Naive B cell (primary cell): ENCODE results near the gene PEX12. TPM values are rescaled to one million over a fixed set of nuclear protein-coding genes. Genes with fewer than 3 reads are reported as not detected.
"Not testable (repeated sequence)": the region's sequence is repeated elsewhere in the genome, so short reads cannot be mapped to it uniquely, and the experiment has no call there.

Experiments used
- ATAC-seq, 2 donors: fragments of 150-1000 bp; cut with Tn5 transposase; 2 replicates each; pipeline ENCODE4 v1.10.0; 2021; ENCODE audit warnings: low read depth in 2 of 2, mild to moderate bottlenecking in 2 of 2, moderate library complexity in 2 of 2
- DNase-seq: peaks from one replicate; pipeline ENCODE4 v3.0.0; 2022
- H3K27ac Mint-ChIP-seq, 6 donors: one replicate each; pipeline ENCODE4 v1.8.0; 2020 to 2022; ENCODE audit warnings: mild to moderate bottlenecking in 6 of 6, mixed read lengths in 6 of 6, moderate library complexity in 5 of 6, inconsistent platforms in 2 of 6
- H3K27me3 Mint-ChIP-seq, 3 donors: one replicate each; pipeline ENCODE4 v1.8.0; 2021 to 2022; ENCODE audit warnings: mixed read lengths in 3 of 3, mild to moderate bottlenecking in 1 of 3
- H3K36me3 Mint-ChIP-seq, 2 donors: one replicate each; pipeline ENCODE4 v1.8.0; 2020 to 2022; ENCODE audit warnings: mixed read lengths in 2 of 2, inconsistent platforms in 1 of 2, mild to moderate bottlenecking in 1 of 2
- H3K4me1 Mint-ChIP-seq, 3 donors: one replicate each; pipeline ENCODE4 v1.8.0; 2020 to 2022; ENCODE audit warnings: mixed read lengths in 3 of 3, inconsistent platforms in 1 of 3, mild to moderate bottlenecking in 1 of 3, moderate library complexity in 1 of 3
- H3K4me3 Mint-ChIP-seq, 8 donors: one replicate each; pipeline ENCODE4 v1.8.0; 2020 to 2022; ENCODE audit warnings: mild to moderate bottlenecking in 8 of 8, mixed read lengths in 8 of 8, moderate library complexity in 8 of 8, inconsistent platforms in 2 of 8
- H3K9me3 Mint-ChIP-seq, 7 donors: one replicate each; pipeline ENCODE4 v1.8.0; 2020 to 2022; ENCODE audit warnings: mixed read lengths in 7 of 7, mild to moderate bottlenecking in 5 of 7, inconsistent platforms in 2 of 7, moderate library complexity in 1 of 7
- polyA plus RNA-seq, 6 donors: library from polyadenylated mRNA; unstranded; fragments of 300-500 nt; fragmentation: Illumina TruSeq; gene quantifications; one replicate each; pipeline ENCODE4 v1.2.3, GENCODE V29; 2021; ENCODE audit warnings: low read depth in 6 of 6

PEX12 gene
- polyA plus RNA-seq, 6 donors from 2014 or later, result 1.6 to 2.6 (median 2.4) TPM

GRCh38 chr17:35540589-35541404, 37.6 kb downstream of the PEX12 start:
- Mint-ChIP-seq H3K4me1 (peaks cover 19 to 32% (median 31%) of the 10 kb centered on the region in 3 donors), H3K27ac (peak overlapping the region; percentile 83 to 97 (median 93)), H3K27me3 (no peaks in the 10 kb centered on the region), H3K9me3 (no peaks in the 10 kb centered on the region), H3K36me3 (no peaks in the 10 kb centered on the region), H3K4me3 (peak overlapping the region; percentile 85 to 99 (median 94))
- peak; percentile 32 for DNase-seq
- peak; percentile 81 to 85 for ATAC-seq

GRCh38 chr17:35539659-35540026, 38.7 kb downstream of the PEX12 start:
- Mint-ChIP-seq H3K27ac (peak overlapping the region in 4 of 6 donors; percentile 33 to 92 (median 47)), H3K36me3 (no peaks in the 10 kb centered on the region), H3K4me1 (peaks cover 19 to 32% (median 31%) of the 10 kb centered on the region in 3 donors), H3K27me3 (no peaks in the 10 kb centered on the region), H3K9me3 (no peaks in the 10 kb centered on the region), H3K4me3 (peak overlapping the region; percentile 44 to 98 (median 89))
- ATAC-seq, result no peak
- DNase-seq, result no peak

- Mint-ChIP-seq H3K4me1 (peaks cover 19 to 28% (median 27%) of the 10 kb centered on the region in 3 donors), H3K4me3 (peak within 1 kb of the TSS in 1 of 8 donors; percentile 50), H3K9me3 (no peaks in the 10 kb centered on the region)
Measured at GRCh38 chr17:35537601-35538141, 40.7 kb downstream of the PEX12 start, which contains the start of gene SLFN12L. SLFN12L (minus strand) TSS chr17:35537678; CDS start chr17:35522364, 15,314 bp downstream.

GRCh38 chr17:35536664-35537171, 41.7 kb downstream of the PEX12 start:
- H3K4me3 Mint-ChIP-seq, result no peak overlapping the region
- no peaks in the 10 kb centered on the region for H3K36me3 Mint-ChIP-seq
- ATAC-seq, result no peak
- no peaks in the 10 kb centered on the region for H3K9me3 Mint-ChIP-seq
- peaks cover 19 to 24% (median 24%) of the 10 kb centered on the region in 3 donors for H3K4me1 Mint-ChIP-seq
- no peaks in the 10 kb centered on the region for H3K27me3 Mint-ChIP-seq
- DNase-seq, result no peak
- H3K27ac Mint-ChIP-seq, result peak overlapping the region in 2 of 6 donors; percentile 32 to 46

More at GRCh38 chr17:35537601-35538141, 40.7 kb downstream of the PEX12 start, which contains the start of gene SLFN12L:
- Mint-ChIP-seq H3K27ac (peak within 1 kb of the TSS in 2 of 6 donors; percentile 32 to 46), H3K36me3 (no peaks in the 10 kb centered on the region), H3K27me3 (no peaks in the 10 kb centered on the region)
- DNase-seq (no peak), ATAC-seq (no peak)

- H3K4me3 Mint-ChIP-seq, H3K27me3 Mint-ChIP-seq, H3K27ac Mint-ChIP-seq, ATAC-seq, DNase-seq, H3K9me3 Mint-ChIP-seq, H3K36me3 Mint-ChIP-seq: not testable (repeated sequence)
- peaks cover 12 to 16% (median 15%) of the 10 kb centered on the region in 3 donors for H3K4me1 Mint-ChIP-seq
Measured at GRCh38 chr17:35535406-35535805, 43.0 kb downstream of the PEX12 start.

- H3K9me3 Mint-ChIP-seq, result peaks cover 0 to under 1% (median 0%) of the 10 kb centered on the region in 7 donors
Measured at GRCh38 chr17:35534576-35535093, 43.7 kb downstream of the PEX12 start.

GRCh38 chr17:35531160-35531559, 47.2 kb downstream of the PEX12 start:
- H3K4me3 Mint-ChIP-seq, result no peak overlapping the region
- H3K36me3 Mint-ChIP-seq, result no peaks in the 10 kb centered on the region
- H3K9me3 Mint-ChIP-seq, result peaks cover 0 to 5% (median 0%) of the 10 kb centered on the region in 7 donors
- H3K27me3 Mint-ChIP-seq, result peaks cover 3 to 15% (median 6%) of the 10 kb centered on the region in 3 donors
- no peak overlapping the region for H3K27ac Mint-ChIP-seq
- DNase-seq, result no peak
- ATAC-seq, result no peak
- peaks cover 0 to 4% (median 3%) of the 10 kb centered on the region in 3 donors for H3K4me1 Mint-ChIP-seq

More at GRCh38 chr17:35534576-35535093, 43.7 kb downstream of the PEX12 start:
- no peaks in the 10 kb centered on the region for H3K36me3 Mint-ChIP-seq
- H3K4me3 Mint-ChIP-seq, result no peak overlapping the region
- H3K27ac Mint-ChIP-seq, result no peak overlapping the region
- no peaks in the 10 kb centered on the region for H3K27me3 Mint-ChIP-seq
- ATAC-seq (no peak), DNase-seq (no peak)
- H3K4me1 Mint-ChIP-seq, result peaks cover 7 to 10% (median 9%) of the 10 kb centered on the region in 3 donors

GRCh38 chr17:35529866-35530265, 48.5 kb downstream of the PEX12 start:
- Mint-ChIP-seq H3K27me3 (peaks cover 8 to 19% (median 10%) of the 10 kb centered on the region in 3 donors), H3K4me3 (no peak overlapping the region)

GRCh38 chr17:35529326-35529725, 49.0 kb downstream of the PEX12 start:
- not testable (repeated sequence) for H3K4me3 Mint-ChIP-seq, H3K27ac Mint-ChIP-seq, H3K4me1 Mint-ChIP-seq, H3K9me3 Mint-ChIP-seq, H3K36me3 Mint-ChIP-seq, ATAC-seq, DNase-seq
- H3K27me3 Mint-ChIP-seq, result peaks cover 8 to 22% (median 13%) of the 10 kb centered on the region in 3 donors

More at GRCh38 chr17:35529866-35530265, 48.5 kb downstream of the PEX12 start:
- Mint-ChIP-seq H3K4me1 (peaks cover 0 to 4% (median 3%) of the 10 kb centered on the region in 3 donors), H3K27ac (no peak overlapping the region), H3K36me3 (no peaks in the 10 kb centered on the region), H3K9me3 (peaks cover 0 to 5% (median 0%) of the 10 kb centered on the region in 7 donors)
- ATAC-seq (no peak), DNase-seq (no peak)

Other genes with a start within 250 kb of the PEX12 start
- 10 to 100 TPM in 1 of 6 donors, 1 to 10 TPM in 5; 5.8 to 11.0 (median 6.9) TPM for gene SLFN11, start 204.9 kb downstream of the PEX12 start, polyA plus RNA-seq
- gene SLFN12, start 146.1 kb downstream of the PEX12 start, polyA plus RNA-seq, result 1 to 10 TPM in 5 of 6 donors, not detected in 1; 1.6 to 4.9 (median 2.4) TPM
- gene SLFN13, start 129.8 kb downstream of the PEX12 start, polyA plus RNA-seq, result 1 to 10 TPM in 5 of 6 donors, under 1 TPM in 1; 0.54 to 5.6 (median 4.1) TPM
- under 1 TPM in 4 of 6 donors, not detected in 2; 0.09 to 0.23 (median 0.18) TPM for gene SLFN12L, start 40.9 kb downstream of the PEX12 start, polyA plus RNA-seq
- under 1 TPM in 2 of 6 donors, not detected in 4; 0.09 to 0.36 TPM for gene SLFN14, start 17.8 kb downstream of the PEX12 start, polyA plus RNA-seq
- 10 to 100 TPM; 34.1 to 52.1 (median 40.8) TPM for gene AP2B1, start 8.8 kb upstream of the PEX12 start, polyA plus RNA-seq
- not detected for gene RASL10B, start 153.1 kb upstream of the PEX12 start, polyA plus RNA-seq
- gene GAS2L2, start 174.7 kb upstream of the PEX12 start, polyA plus RNA-seq, result not detected
- gene C17orf50, start 182.3 kb upstream of the PEX12 start, polyA plus RNA-seq, result not detected
- gene MMP28, start 217.1 kb upstream of the PEX12 start, polyA plus RNA-seq, result under 1 TPM in 1 of 6 donors, not detected in 5; 0.21 TPM
- 10 to 100 TPM; 16.6 to 44.4 (median 21.7) TPM for gene TAF15, start 230.9 kb upstream of the PEX12 start, polyA plus RNA-seq